ENCODE measurements around the gene ASB6.
A peak's percentile ranks its signal among the peaks of the same experiment; 100 is the strongest.

Gene ASB6

DNA sequence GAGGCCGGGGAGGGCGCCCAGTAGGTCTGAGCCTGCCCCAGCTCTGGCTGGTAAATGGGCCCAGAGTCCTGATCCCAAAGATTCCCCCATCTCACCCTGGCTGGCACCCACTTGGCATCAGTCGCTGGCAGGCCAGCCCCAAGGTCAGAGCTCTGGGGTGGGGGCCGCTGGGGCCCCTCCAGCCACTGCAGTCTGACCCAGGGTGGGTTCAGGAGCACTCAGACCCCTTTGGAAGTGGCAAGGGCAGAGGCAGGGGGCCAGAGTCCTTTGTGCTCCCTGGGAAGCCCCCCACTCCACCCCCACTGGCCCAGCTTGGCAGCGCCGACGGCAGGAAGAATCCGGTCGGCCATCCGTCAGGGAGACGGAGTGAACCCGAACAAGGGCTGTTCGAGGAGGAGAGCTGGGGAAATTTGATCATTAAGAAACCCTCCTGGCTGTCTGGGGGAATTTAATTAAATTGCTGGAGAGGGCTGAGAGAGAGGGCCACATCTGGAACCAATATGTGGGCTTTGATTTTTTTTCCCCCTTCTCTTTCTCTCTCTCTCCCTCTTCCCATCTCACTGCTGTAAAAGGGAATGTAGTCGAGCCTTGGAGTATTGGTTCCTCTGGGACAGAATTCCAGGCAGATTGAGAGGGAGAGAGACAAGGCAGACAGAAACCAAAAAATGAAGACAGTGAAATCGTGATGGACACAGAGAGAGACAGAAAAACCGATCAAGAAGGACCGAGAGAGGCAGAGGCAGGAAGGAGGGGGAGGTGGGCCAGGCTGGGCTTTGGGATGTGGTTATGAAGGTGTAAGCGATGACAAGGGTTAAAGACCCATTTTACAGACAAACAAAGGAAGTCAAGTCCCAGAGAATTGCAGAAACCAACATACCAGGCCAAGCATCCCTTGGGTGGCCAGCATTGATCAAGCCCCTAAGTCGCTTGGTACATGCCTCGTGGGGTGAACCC lies 8.1 kb upstream of the ASB6 start:
- Histone ChIP-seq H3K27me3 (ENCODE audit: control insufficient read depth in 1 of 2, insufficient read depth in 1 of 2, low read length in 2 of 2) (peaks cover 0 to 28% of the 10 kb centered on the region in 2 experiments), H3K79me1 (replicated peaks; ENCODE audit: low read length, poor library complexity, severe bottlenecking) (no peaks in the 10 kb centered on the region), H2BK5ac (ENCODE audit: low read depth, low read length, poor library complexity, severe bottlenecking) (no peak overlapping the region), H2BK120ac (ENCODE audit: low read depth, low read length) (no peak overlapping the region), H2AFZ (ENCODE audit: low read depth, low read length) (no peak overlapping the region), H2BK15ac (ENCODE audit: low read depth, poor library complexity, severe bottlenecking) (no peak overlapping the region), H3K27ac (ENCODE audit: low read length, poor library complexity, severe bottlenecking) (no peak overlapping the region), H2AK5ac (ENCODE audit: low read length, severe bottlenecking) (no peak overlapping the region), H3K14ac (ENCODE audit: low read length in 2 of 2) (no peak overlapping the region), H4K91ac (ENCODE audit: low read length) (no peak overlapping the region), H3K4me3 (ENCODE audit: insufficient read depth in 1 of 2, low read depth in 1 of 2, low read length in 2 of 2) (no peak overlapping the region), H3K18ac (ENCODE audit: low read depth in 1 of 2, low read length in 2 of 2) (no peak overlapping the region), H3K4me1 (ENCODE audit: control insufficient read depth, insufficient read depth, low read depth, low read length) (peaks cover 23% of the 10 kb centered on the region), H4K8ac (ENCODE audit: low read length) (no peak overlapping the region), H3K4me2 (ENCODE audit: low read length, poor library complexity, severe bottlenecking) (no peak overlapping the region), H3K9me3 (ENCODE audit: control insufficient read depth, low read length) (no peaks in the 10 kb centered on the region), H3K9ac (ENCODE audit: low read length) (peak overlapping the region; percentile 24), H2BK12ac (ENCODE audit: low read length in 2 of 2) (no peak overlapping the region), H3K23ac (ENCODE audit: low read length in 2 of 2) (no peak overlapping the region), H3K36me3 (ENCODE audit: control insufficient read depth in 1 of 2, insufficient read depth in 2 of 2, low read depth in 1 of 2, low read length in 2 of 2) (no peaks in the 10 kb centered on the region), H3K4ac (ENCODE audit: low read depth in 1 of 2, low read length in 2 of 2) (peak overlapping the region in 1 of 2 experiments; percentile 11)
- WGBS = 84% methylated on average over 19 of the region's 20 CpGs
- no peak for DNase-seq

DNA sequence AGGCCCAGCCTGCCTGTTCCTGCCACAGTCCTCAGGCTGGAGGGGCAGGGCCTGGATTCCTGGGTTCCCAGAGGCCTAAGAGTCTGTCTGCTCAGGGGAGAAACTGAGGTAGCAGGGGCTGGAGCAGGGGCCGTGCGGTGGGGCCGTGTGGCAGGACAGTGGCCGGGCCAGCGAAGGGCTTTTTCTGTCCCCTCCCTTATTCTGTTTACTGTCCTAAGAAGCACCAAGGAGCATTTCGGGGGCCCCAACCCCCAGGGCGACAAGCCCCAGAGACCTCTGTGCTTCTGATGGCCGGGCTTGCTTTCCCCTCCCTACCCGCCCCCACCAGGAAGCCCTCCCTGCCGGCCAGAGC lies 6.8 kb upstream of the ASB6 start:
- H3K9me3 ChIP-seq (ENCODE audit: control insufficient read depth, low read length) = no peaks in the 10 kb centered on the region
- H3K9ac ChIP-seq (ENCODE audit: low read length) = no peak overlapping the region
- no peak overlapping the region for H3K23ac ChIP-seq (ENCODE audit: low read length in 2 of 2)
- no peak overlapping the region for H3K4me3 ChIP-seq (ENCODE audit: insufficient read depth in 1 of 2, low read depth in 1 of 2, low read length in 2 of 2)
- H2BK5ac ChIP-seq (ENCODE audit: low read depth, low read length, poor library complexity, severe bottlenecking) = no peak overlapping the region
- peaks cover 0 to 15% of the 10 kb centered on the region in 2 experiments for H3K27me3 ChIP-seq (ENCODE audit: control insufficient read depth in 1 of 2, insufficient read depth in 1 of 2, low read length in 2 of 2)
- no peak overlapping the region for H2BK15ac ChIP-seq (ENCODE audit: low read depth, poor library complexity, severe bottlenecking)
- peak overlapping the region; percentile 62 for H2BK120ac ChIP-seq (ENCODE audit: low read depth, low read length)
- no peak overlapping the region for H2AFZ ChIP-seq (ENCODE audit: low read depth, low read length)
- H3K79me1 ChIP-seq (replicated peaks; ENCODE audit: low read length, poor library complexity, severe bottlenecking) = no peaks in the 10 kb centered on the region
- H3K18ac ChIP-seq (ENCODE audit: low read depth in 1 of 2, low read length in 2 of 2) = peak overlapping the region in 1 of 2 experiments; percentile 18
- peak overlapping the region; percentile 15 to 24 for H2BK12ac ChIP-seq (ENCODE audit: low read length in 2 of 2)
- H3K27ac ChIP-seq (ENCODE audit: low read length, poor library complexity, severe bottlenecking) = no peak overlapping the region
- 79% methylated on average over 8 of the region's 10 CpGs for WGBS
- no peak overlapping the region for H3K4ac ChIP-seq (ENCODE audit: low read depth in 1 of 2, low read length in 2 of 2)
- no peak for DNase-seq
- peak overlapping the region; percentile 22 for H4K91ac ChIP-seq (ENCODE audit: low read length)
- peaks cover 15% of the 10 kb centered on the region for H3K4me1 ChIP-seq (ENCODE audit: control insufficient read depth, insufficient read depth, low read depth, low read length)
- H2AK5ac ChIP-seq (ENCODE audit: low read length, severe bottlenecking) = no peak overlapping the region
- no peaks in the 10 kb centered on the region for H3K36me3 ChIP-seq (ENCODE audit: control insufficient read depth in 1 of 2, insufficient read depth in 2 of 2, low read depth in 1 of 2, low read length in 2 of 2)
- H3K14ac ChIP-seq (ENCODE audit: low read length in 2 of 2) = no peak overlapping the region
- no peak overlapping the region for H3K4me2 ChIP-seq (ENCODE audit: low read length, poor library complexity, severe bottlenecking)
- peak overlapping the region; percentile 29 for H4K8ac ChIP-seq (ENCODE audit: low read length)

DNA sequence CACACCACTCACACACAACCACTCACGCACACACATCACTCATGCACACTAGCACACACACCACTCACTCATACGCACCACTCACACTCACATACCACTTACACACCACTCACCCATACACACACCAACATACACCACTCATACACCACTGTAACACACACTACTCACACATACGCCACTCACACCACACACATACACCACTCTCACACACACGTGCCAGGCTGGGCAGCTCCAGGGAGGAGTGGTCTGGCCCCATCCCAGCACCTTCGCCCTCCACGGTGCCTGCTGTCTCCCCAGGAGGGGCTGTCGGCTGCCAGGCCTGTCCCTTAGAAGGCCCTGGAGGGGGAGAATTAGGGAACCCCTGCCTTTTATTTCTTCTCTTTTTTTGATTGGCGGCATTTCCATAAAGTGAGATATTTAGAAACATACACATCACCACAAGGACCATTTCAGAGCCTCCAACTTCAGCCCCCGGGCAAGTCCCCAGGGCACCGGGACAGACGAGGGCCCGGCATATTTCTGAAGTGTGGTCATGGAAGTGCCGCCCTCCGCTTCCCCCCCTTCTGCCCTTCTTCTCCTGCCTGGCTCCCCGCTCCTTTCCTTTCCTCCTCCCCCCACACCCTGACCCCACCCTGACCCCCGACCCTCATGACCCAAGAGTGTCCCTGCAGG lies 6.3 kb upstream of the ASB6 start:
- Histone ChIP-seq H3K27ac (ENCODE audit: low read length, poor library complexity, severe bottlenecking) (no peak overlapping the region), H3K14ac (ENCODE audit: low read length in 2 of 2) (peak overlapping the region in 1 of 2 experiments; percentile 73), H3K18ac (ENCODE audit: low read depth in 1 of 2, low read length in 2 of 2) (peak overlapping the region; percentile 24 to 84), H3K79me1 (replicated peaks; ENCODE audit: low read length, poor library complexity, severe bottlenecking) (no peaks in the 10 kb centered on the region), H3K4me1 (ENCODE audit: control insufficient read depth, insufficient read depth, low read depth, low read length) (peaks cover 12% of the 10 kb centered on the region), H3K27me3 (ENCODE audit: control insufficient read depth in 1 of 2, insufficient read depth in 1 of 2, low read length in 2 of 2) (peaks cover 0 to 15% of the 10 kb centered on the region in 2 experiments), H4K8ac (ENCODE audit: low read length) (peak overlapping the region; percentile 29), H3K23ac (ENCODE audit: low read length in 2 of 2) (peak overlapping the region in 1 of 2 experiments; percentile 23), H2AK5ac (ENCODE audit: low read length, severe bottlenecking) (peak overlapping the region; percentile 31), H3K4me3 (ENCODE audit: insufficient read depth in 1 of 2, low read depth in 1 of 2, low read length in 2 of 2) (no peak overlapping the region), H2AFZ (ENCODE audit: low read depth, low read length) (no peak overlapping the region), H2BK15ac (ENCODE audit: low read depth, poor library complexity, severe bottlenecking) (no peak overlapping the region), H3K36me3 (ENCODE audit: control insufficient read depth in 1 of 2, insufficient read depth in 2 of 2, low read depth in 1 of 2, low read length in 2 of 2) (no peaks in the 10 kb centered on the region), H2BK12ac (ENCODE audit: low read length in 2 of 2) (peak overlapping the region; percentile 65 to 88), H3K4me2 (ENCODE audit: low read length, poor library complexity, severe bottlenecking) (no peak overlapping the region), H3K4ac (ENCODE audit: low read depth in 1 of 2, low read length in 2 of 2) (peak overlapping the region; percentile 6 to 84), H2BK5ac (ENCODE audit: low read depth, low read length, poor library complexity, severe bottlenecking) (no peak overlapping the region), H2BK120ac (ENCODE audit: low read depth, low read length) (peak overlapping the region; percentile 62), H3K9me3 (ENCODE audit: control insufficient read depth, low read length) (no peaks in the 10 kb centered on the region), H3K9ac (ENCODE audit: low read length) (no peak overlapping the region), H4K91ac (ENCODE audit: low read length) (peak overlapping the region; percentile 72)
- 53% methylated on average over 14 of the region's 16 CpGs for WGBS
- peak; percentile 35 for DNase-seq

DNA sequence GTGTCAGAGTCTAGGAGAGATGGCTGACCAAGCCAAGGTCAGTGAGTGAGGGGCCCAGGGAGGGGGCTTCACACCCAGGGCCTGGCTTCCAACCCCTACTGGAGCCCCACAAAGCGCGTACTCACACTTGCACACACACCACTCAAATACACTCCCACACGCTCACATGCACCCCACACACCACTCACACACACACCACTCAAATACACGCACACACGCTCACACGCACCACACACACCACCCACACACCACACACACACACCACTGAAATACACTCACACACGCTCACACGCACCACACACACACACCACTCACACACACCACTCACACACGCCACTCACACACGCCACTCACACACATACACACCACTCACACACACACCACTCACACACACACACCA lies 5.7 kb upstream of the ASB6 start:
- H3K4me3 ChIP-seq (ENCODE audit: insufficient read depth in 1 of 2, low read depth in 1 of 2, low read length in 2 of 2) = no peak overlapping the region
- peaks cover 0 to 15% of the 10 kb centered on the region in 2 experiments for H3K27me3 ChIP-seq (ENCODE audit: control insufficient read depth in 1 of 2, insufficient read depth in 1 of 2, low read length in 2 of 2)
- H3K4me1 ChIP-seq (ENCODE audit: control insufficient read depth, insufficient read depth, low read depth, low read length) = peaks cover 12% of the 10 kb centered on the region
- no peaks in the 10 kb centered on the region for H3K36me3 ChIP-seq (ENCODE audit: control insufficient read depth in 1 of 2, insufficient read depth in 2 of 2, low read depth in 1 of 2, low read length in 2 of 2)
- H3K9ac ChIP-seq (ENCODE audit: low read length) = no peak overlapping the region
- H4K91ac ChIP-seq (ENCODE audit: low read length) = peak overlapping the region; percentile 72
- no peak overlapping the region for H2AFZ ChIP-seq (ENCODE audit: low read depth, low read length)
- H3K4ac ChIP-seq (ENCODE audit: low read depth in 1 of 2, low read length in 2 of 2) = no peak overlapping the region
- no peak overlapping the region for H2AK5ac ChIP-seq (ENCODE audit: low read length, severe bottlenecking)
- H3K9me3 ChIP-seq (ENCODE audit: control insufficient read depth, low read length) = no peaks in the 10 kb centered on the region
- DNase-seq = no peak
- H3K79me1 ChIP-seq (replicated peaks; ENCODE audit: low read length, poor library complexity, severe bottlenecking) = no peaks in the 10 kb centered on the region
- no peak overlapping the region for H3K27ac ChIP-seq (ENCODE audit: low read length, poor library complexity, severe bottlenecking)
- H2BK12ac ChIP-seq (ENCODE audit: low read length in 2 of 2) = peak overlapping the region in 1 of 2 experiments; percentile 43
- H3K18ac ChIP-seq (ENCODE audit: low read depth in 1 of 2, low read length in 2 of 2) = peak overlapping the region in 1 of 2 experiments; percentile 24
- no peak overlapping the region for H2BK5ac ChIP-seq (ENCODE audit: low read depth, low read length, poor library complexity, severe bottlenecking)
- WGBS = 90% methylated on average over 10 of the region's 10 CpGs
- no peak overlapping the region for H2BK120ac ChIP-seq (ENCODE audit: low read depth, low read length)
- H2BK15ac ChIP-seq (ENCODE audit: low read depth, poor library complexity, severe bottlenecking) = no peak overlapping the region
- peak overlapping the region in 1 of 2 experiments; percentile 73 for H3K14ac ChIP-seq (ENCODE audit: low read length in 2 of 2)
- H4K8ac ChIP-seq (ENCODE audit: low read length) = no peak overlapping the region
- H3K4me2 ChIP-seq (ENCODE audit: low read length, poor library complexity, severe bottlenecking) = no peak overlapping the region
- peak overlapping the region in 1 of 2 experiments; percentile 27 for H3K23ac ChIP-seq (ENCODE audit: low read length in 2 of 2)

Measured in mesenchymal stem cell (in vitro differentiated cells and primary cell).